ENCODE data around the gene SLC17A1. TPM values are rescaled to one million over a fixed set of nuclear protein-coding genes. Genes with fewer than 3 reads are reported as not detected.

The SLC17A1 gene
- polyA plus RNA-seq, 1 donor (not counting 4 experiments of a cell fraction or from before 2014, with no cell fraction given) = not detected

GRCh38 chr6:25829375-25829774 lies 2.5 kb downstream of the SLC17A1 start:
- Histone ChIP-seq H3K36me3 (ENCODE audit: control insufficient read depth in 2 of 2, extremely low read depth in 1 of 2, insufficient read depth in 2 of 2, low read length in 2 of 2) (no peaks in the 10 kb centered on the region), H3K4me3 (ENCODE audit: control insufficient read depth in 2 of 3, extremely low read depth in 1 of 3, insufficient read depth in 2 of 3, low read depth in 1 of 3, low read length in 3 of 3) (no peak overlapping the region), H3K27ac (ENCODE audit: control insufficient read depth, insufficient read depth, low read length) (no peak overlapping the region), H2AFZ (ENCODE audit: control insufficient read depth, low read length) (no peak overlapping the region), H3K9me1 (ENCODE audit: control insufficient read depth, extremely low read depth, insufficient read depth, low read length) (no peaks in the 10 kb centered on the region), H3K9me3 (ENCODE audit: control insufficient read depth, low read depth, low read length) (no peaks in the 10 kb centered on the region), H3K4me1 (ENCODE audit: control insufficient read depth, extremely low read depth, insufficient read depth, low read length) (no peaks in the 10 kb centered on the region), H3K27me3 (ENCODE audit: control insufficient read depth, extremely low read depth, insufficient read depth, low read length) (no peaks in the 10 kb centered on the region), H3K4me2 (ENCODE audit: control insufficient read depth, extremely low read depth, insufficient read depth, low read depth, low read length) (no peak overlapping the region), H3K79me2 (ENCODE audit: control insufficient read depth, insufficient read depth, low read length) (no peaks in the 10 kb centered on the region), H3K9ac (ENCODE audit: control insufficient read depth, extremely low read depth, insufficient read depth, low read length) (no peak overlapping the region), H4K20me1 (ENCODE audit: control insufficient read depth, extremely low read depth, insufficient read depth, low read length) (no peaks in the 10 kb centered on the region)
- FAIRE-seq = no peak
- TF ChIP-seq EZH2 (IDR thresholded peaks at IDR 0.05; ENCODE audit: low read length) (no peak), CTCF (optimal IDR thresholded peaks at IDR 0.05 in 1 of 3, IDR thresholded peaks at IDR 0.05 in 1 of 3, conservative IDR thresholded peaks at IDR 0.05 in 1 of 3; ENCODE audit: extremely low read depth in 1 of 3, insufficient read depth in 2 of 3, low read length in 3 of 3) (no peak)
- dilution Hi-C loops (cut with MboI; ENCODE audit: extremely low pct_ligation_motif_present, low sequenced_read_pairs) = no loop called here
- no peak for DNase-seq (ENCODE audit: low read depth, low spot score)

- Histone ChIP-seq H3K9me1 (ENCODE audit: control insufficient read depth, extremely low read depth, insufficient read depth, low read length) (no peaks in the 10 kb centered on the region), H3K36me3 (ENCODE audit: control insufficient read depth in 2 of 2, extremely low read depth in 1 of 2, insufficient read depth in 2 of 2, low read length in 2 of 2) (no peaks in the 10 kb centered on the region), H4K20me1 (ENCODE audit: control insufficient read depth, extremely low read depth, insufficient read depth, low read length) (no peaks in the 10 kb centered on the region), H3K9ac (ENCODE audit: control insufficient read depth, extremely low read depth, insufficient read depth, low read length) (no peak overlapping the region), H2AFZ (ENCODE audit: control insufficient read depth, low read length) (no peak overlapping the region), H3K79me2 (ENCODE audit: control insufficient read depth, insufficient read depth, low read length) (no peaks in the 10 kb centered on the region), H3K27ac (ENCODE audit: control insufficient read depth, insufficient read depth, low read length) (no peak overlapping the region), H3K4me3 (ENCODE audit: control insufficient read depth in 2 of 3, extremely low read depth in 1 of 3, insufficient read depth in 2 of 3, low read depth in 1 of 3, low read length in 3 of 3) (no peak overlapping the region), H3K4me1 (ENCODE audit: control insufficient read depth, extremely low read depth, insufficient read depth, low read length) (no peaks in the 10 kb centered on the region), H3K9me3 (ENCODE audit: control insufficient read depth, low read depth, low read length) (no peaks in the 10 kb centered on the region), H3K27me3 (ENCODE audit: control insufficient read depth, extremely low read depth, insufficient read depth, low read length) (no peaks in the 10 kb centered on the region), H3K4me2 (ENCODE audit: control insufficient read depth, extremely low read depth, insufficient read depth, low read depth, low read length) (no peak overlapping the region)
- TF ChIP-seq EZH2 (IDR thresholded peaks at IDR 0.05; ENCODE audit: low read length) = no peak
- no peak for TF ChIP-seq CTCF (optimal IDR thresholded peaks at IDR 0.05 in 1 of 3, IDR thresholded peaks at IDR 0.05 in 1 of 3, conservative IDR thresholded peaks at IDR 0.05 in 1 of 3; ENCODE audit: extremely low read depth in 1 of 3, insufficient read depth in 2 of 3, low read length in 3 of 3)
- DNase-seq (ENCODE audit: low read depth, low spot score) (no peak), FAIRE-seq (no peak)
- dilution Hi-C loops (cut with MboI; ENCODE audit: extremely low pct_ligation_motif_present, low sequenced_read_pairs) = no loop called here
Observed at GRCh38 chr6:25821341-25821740, 10.5 kb downstream of the SLC17A1 start.

All from keratinocyte (primary cell).